HAP-1 (cell line): ENCODE measurements around the gene ZC3H13.
A peak's percentile ranks its signal among the peaks of the same experiment; 100 is the strongest.

Experiments
- DNase-seq, 2 experiments: peaks; one replicate each; pipeline ENCODE4 v3.0.0-alpha.2; 2016 to 2020; ENCODE audit warnings: low spot score in 2 of 2
- H3K27me3 ChIP-seq: fragments of 250-450 bp; sonication (Bioruptor Pico); 2 replicates; pipeline ENCODE4 v1.5.1; 2020; ENCODE audit warnings: low read depth, mild to moderate bottlenecking, moderate library complexity
- H3K36me3 ChIP-seq: fragments of 250-450 bp; sonication (Bioruptor Pico); replicated peaks from 2 replicates; pipeline ENCODE4 v1.5.1; 2020; ENCODE audit warnings: mild to moderate bottlenecking
- H3K4me1 ChIP-seq: fragments of 250-450 bp; sonication (Bioruptor Pico); 2 replicates; pipeline ENCODE4 v1.5.1; 2020; ENCODE audit warnings: mild to moderate bottlenecking
- H3K4me3 ChIP-seq: fragments of 250-450 bp; sonication (Bioruptor Pico); 2 replicates; pipeline ENCODE4 v1.5.1; 2020; ENCODE audit warnings: mild to moderate bottlenecking, moderate library complexity
- H3K9me3 ChIP-seq: fragments of 250-450 bp; sonication (Bioruptor Pico); 2 replicates; pipeline ENCODE4 v1.5.1; 2020; ENCODE audit warnings: mild to moderate bottlenecking, moderate library complexity
- in situ Hi-C: fragments of 300-500 bp; cut with MboI; formaldehyde crosslinking; loops from 3 replicates; pipeline ENCODE4 v1.14.3; 2020; ENCODE audit warnings: low sequenced_read_pairs, inconsistent platforms, mixed read lengths

Gene ZC3H13

DNA sequence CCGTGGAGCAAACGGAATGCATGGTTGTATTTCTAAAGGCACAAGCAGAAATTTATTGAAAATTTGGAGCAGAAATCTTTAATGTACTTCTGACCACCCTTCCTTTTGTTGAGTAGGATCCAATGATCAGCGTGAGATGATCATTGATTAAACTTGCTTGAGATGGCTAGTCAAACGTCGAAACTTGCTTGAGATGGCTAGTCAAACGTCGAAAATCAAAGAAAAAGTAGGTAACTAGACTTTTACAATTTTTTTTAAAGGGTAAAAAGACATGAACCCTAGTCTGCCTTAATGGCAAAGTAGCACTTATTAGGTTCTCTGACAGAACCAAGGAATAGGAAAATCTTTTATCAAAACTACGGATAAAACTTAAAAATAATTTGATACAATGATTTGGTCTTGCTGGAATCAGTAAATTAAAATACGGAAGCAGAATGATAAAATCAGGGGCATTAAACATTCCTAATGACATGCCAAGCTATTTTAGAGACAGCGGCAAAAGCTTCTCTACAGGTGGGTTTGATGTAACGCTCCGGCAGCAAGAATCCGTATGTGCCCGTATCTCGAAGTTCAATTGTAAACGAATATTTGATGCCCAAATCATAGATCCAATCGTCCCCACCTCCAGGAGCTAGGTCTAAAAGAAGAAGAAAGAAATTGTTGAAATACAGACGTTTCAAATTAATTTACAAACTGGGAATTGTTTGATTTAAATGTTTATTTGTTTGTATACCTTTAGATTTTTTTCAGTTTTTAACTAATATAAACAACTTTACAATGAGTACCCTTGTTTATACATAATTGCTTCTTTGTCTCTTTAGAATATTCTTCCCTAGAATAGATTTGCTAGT is 841 bp upstream of the ZC3H13 start:
- Histone ChIP-seq H3K36me3 (no peaks in the 10 kb centered on the region), H3K4me1 (peaks cover 16% of the 10 kb centered on the region), H3K9me3 (no peaks in the 10 kb centered on the region), H3K27me3 (peaks cover 12% of the 10 kb centered on the region), H3K4me3 (peak overlapping the region; percentile 92)
- in situ Hi-C loops = no loop called here
- peak in 1 of 2 experiments; percentile 13 for DNase-seq

DNA sequence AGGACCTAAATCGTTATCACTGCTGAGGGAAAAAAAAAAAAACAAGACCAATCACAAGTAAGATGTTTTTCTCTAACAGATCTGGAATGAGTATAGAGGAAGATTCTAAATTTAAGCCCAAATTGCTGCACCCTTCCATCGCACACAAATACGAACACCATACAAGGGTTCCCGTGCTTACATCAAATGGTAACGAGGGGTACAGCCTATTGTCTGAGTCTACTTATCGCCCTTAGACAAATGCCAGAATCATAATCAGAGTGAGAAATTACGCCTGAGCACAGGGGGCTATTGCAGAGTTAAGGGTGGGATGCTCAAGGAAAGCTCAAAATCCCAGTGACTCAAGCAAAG is 603 bp downstream of the ZC3H13 start:
- H3K4me3 ChIP-seq = peak overlapping the region; percentile 92
- no peaks in the 10 kb centered on the region for H3K9me3 ChIP-seq
- H3K36me3 ChIP-seq = no peaks in the 10 kb centered on the region
- peaks cover 14% of the 10 kb centered on the region for H3K4me1 ChIP-seq
- H3K27me3 ChIP-seq = peaks cover 12% of the 10 kb centered on the region
- in situ Hi-C loops = no loop called here
- peak in 1 of 2 experiments; percentile 7 for DNase-seq

DNA sequence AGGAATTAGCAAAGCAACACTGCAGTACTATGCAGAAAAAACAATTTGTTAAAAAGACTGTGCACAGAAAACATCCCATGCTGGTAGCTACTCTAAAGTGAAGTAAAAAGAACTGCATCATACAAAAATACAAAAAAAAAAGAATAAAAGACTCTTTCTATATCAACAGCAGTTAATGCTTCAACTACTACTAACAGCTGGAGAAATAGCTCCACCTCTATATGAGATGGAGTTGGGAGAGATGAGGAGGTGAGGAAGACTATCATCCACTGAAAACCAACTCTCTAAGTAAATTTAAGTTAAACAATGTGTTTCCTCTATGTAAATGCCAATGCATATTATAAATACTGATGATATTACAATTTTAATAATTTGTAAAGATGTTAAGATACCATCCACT is 1.8 kb downstream of the ZC3H13 start:
- H3K4me1 ChIP-seq = peaks cover 14% of the 10 kb centered on the region
- H3K4me3 ChIP-seq = peak overlapping the region; percentile 92
- peaks cover 8% of the 10 kb centered on the region for H3K27me3 ChIP-seq
- in situ Hi-C loops = no loop called here
- H3K9me3 ChIP-seq = no peaks in the 10 kb centered on the region
- no peak for DNase-seq
- no peaks in the 10 kb centered on the region for H3K36me3 ChIP-seq

DNA sequence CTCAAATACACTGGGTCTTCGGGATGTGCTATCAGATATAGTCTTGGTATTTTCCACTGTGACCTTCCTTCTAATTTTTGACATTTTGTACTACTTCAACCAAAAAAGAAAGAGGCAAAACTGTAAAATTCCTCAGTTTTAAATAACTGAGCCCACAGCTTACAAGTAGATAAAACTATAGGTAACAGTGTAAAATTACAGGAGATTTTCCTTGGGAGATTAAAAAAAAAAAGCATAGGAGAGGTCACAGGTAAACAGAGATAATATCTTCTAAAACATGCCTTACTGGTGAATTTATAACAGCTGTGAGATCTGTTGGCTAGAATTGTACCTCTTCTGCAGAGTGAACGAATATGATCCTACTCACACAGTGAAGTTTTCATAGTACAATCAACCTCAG is 7.1 kb downstream of the ZC3H13 start:
- Histone ChIP-seq H3K4me3 (no peak overlapping the region), H3K36me3 (peaks cover 8% of the 10 kb centered on the region; the same call in 1 of the 2 replicates)

DNA sequence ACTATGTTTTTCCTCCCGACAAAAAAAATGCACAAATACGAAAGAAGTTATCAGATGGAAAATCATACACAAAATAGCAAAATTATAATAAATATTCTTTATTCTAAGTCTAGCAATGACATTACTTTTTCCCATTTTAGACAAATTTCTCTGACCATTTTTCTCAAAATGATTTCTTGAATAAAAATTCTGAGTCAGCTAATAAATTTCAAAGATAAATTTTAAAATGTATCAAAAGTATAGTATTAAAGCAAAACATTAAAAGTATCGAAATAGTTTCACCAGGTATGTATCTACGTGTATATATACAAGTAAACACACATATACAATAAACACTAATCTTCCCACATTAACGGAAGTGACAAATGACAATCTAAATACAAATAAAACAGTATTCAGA is 8.9 kb downstream of the ZC3H13 start:
- peaks cover 8% of the 10 kb centered on the region; the same call in 1 of the 2 replicates for H3K36me3 ChIP-seq
- H3K27me3 ChIP-seq = no peaks in the 10 kb centered on the region
- in situ Hi-C loops = no loop called here
- DNase-seq = no peak
- no peaks in the 10 kb centered on the region for H3K4me1 ChIP-seq
- H3K4me3 ChIP-seq = no peak overlapping the region
- no peaks in the 10 kb centered on the region for H3K9me3 ChIP-seq

More for the DNA sequence above, 7.1 kb downstream of the ZC3H13 start:
- DNase-seq = no peak
- no peaks in the 10 kb centered on the region for H3K9me3 ChIP-seq
- H3K4me1 ChIP-seq = peaks cover 8% of the 10 kb centered on the region
- in situ Hi-C loops = no loop called here
- H3K27me3 ChIP-seq = no peaks in the 10 kb centered on the region

DNA sequence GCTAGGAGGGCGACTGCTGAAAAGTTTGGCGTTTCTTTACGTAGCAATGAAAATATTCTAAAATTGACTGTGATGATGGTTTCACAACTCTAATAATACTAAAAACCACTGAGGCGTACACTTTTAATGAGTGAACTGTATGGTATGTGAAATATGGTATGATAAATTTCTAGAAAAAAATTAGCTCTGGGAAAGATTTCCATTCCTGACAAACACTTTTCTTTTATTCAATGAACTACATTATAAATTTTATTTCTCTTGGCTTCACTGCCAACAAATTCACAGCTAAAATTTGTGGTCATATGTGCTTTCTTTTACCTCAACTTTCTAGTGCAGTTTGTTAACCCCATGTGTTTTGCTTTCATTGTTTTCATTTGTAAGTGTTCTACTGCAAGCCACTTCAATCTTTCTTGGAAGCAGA is 11.1 kb downstream of the ZC3H13 start:
- Histone ChIP-seq H3K4me1 (no peaks in the 10 kb centered on the region), H3K27me3 (no peaks in the 10 kb centered on the region), H3K36me3 (peaks cover 8% of the 10 kb centered on the region), H3K4me3 (no peak overlapping the region), H3K9me3 (no peaks in the 10 kb centered on the region)
- in situ Hi-C loops = no loop called here
- DNase-seq = no peak

DNA sequence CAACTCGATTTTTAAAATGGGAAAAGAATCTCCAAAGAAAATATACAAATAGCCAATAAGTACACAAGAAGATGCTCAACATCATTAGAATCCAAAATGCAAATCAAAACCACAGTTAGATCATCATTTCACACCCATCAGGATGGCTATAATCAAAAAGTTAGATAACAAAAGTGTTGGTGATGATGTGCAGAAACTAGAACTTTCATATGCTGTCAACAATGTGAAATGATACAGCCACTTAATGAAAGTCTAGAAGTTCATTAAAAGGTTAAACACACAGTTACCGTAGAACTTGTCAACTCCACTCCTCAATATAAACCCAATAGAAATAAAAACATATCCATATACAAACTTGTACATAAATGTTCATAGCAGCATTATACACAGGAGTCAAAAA is 11.8 kb downstream of the ZC3H13 start:
- H3K9me3 ChIP-seq = no peaks in the 10 kb centered on the region
- peaks cover 8% of the 10 kb centered on the region for H3K36me3 ChIP-seq
- no peaks in the 10 kb centered on the region for H3K27me3 ChIP-seq
- in situ Hi-C loops = no loop called here
- no peak for DNase-seq
- no peaks in the 10 kb centered on the region for H3K4me1 ChIP-seq
- H3K4me3 ChIP-seq = no peak overlapping the region

DNA sequence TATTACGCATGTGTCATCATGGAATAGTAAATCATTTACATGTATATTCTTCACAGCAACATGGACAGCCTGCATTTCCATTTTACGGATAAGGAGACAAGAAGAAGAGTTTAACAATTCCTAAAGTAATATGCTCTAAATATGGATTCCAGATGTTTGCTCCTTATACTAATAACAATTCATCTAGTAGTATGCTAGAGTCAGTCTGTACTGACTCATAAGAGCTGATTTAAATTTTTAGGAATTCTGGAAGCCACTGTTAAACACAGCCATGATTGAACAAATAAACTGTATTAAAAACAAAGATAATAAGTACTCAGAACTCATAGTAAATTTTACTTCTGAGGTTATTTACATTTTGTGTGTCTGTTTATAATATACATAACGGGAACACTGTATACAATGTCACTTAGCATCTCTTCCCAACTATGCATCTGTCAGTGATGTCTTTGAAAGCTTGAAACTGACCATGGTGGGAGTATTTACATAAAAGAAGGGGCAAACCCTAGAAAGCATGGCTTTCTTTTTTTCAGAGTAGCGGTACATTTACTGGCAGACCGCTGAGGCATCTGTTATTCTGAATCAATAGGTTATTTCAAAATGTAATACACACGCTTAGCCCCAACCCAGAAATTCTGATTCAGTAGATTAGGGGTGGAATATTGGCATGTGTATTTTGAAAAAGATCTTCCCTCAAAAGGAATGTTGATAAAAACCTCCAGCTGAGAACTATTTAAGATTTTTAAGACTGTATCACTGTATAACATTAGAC is 12.9 kb downstream of the ZC3H13 start:
- no peaks in the 10 kb centered on the region for H3K4me1 ChIP-seq
- in situ Hi-C loops = no loop called here
- no peak overlapping the region for H3K4me3 ChIP-seq
- peaks cover 8% of the 10 kb centered on the region for H3K36me3 ChIP-seq
- DNase-seq = no peak
- H3K27me3 ChIP-seq = no peaks in the 10 kb centered on the region
- no peaks in the 10 kb centered on the region for H3K9me3 ChIP-seq

DNA sequence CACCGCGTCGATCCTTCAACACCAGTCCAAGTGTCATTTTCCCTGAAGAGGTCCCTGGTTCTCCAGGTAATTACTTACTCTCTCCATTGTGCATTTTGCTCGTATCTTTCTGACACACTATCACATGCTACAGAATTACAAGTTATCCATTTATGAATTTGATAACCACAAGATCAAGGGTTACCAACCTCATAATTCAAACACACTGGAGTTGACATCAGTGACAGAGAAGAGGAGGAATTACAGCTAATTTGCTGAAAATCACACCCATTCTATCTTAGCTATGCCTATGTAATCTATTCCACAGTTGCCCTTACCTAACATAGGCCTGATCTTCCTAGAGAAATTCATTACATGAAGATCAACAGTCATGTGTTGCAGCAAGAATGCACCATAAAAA is 14.2 kb downstream of the ZC3H13 start:
- DNase-seq = no peak

DNA sequence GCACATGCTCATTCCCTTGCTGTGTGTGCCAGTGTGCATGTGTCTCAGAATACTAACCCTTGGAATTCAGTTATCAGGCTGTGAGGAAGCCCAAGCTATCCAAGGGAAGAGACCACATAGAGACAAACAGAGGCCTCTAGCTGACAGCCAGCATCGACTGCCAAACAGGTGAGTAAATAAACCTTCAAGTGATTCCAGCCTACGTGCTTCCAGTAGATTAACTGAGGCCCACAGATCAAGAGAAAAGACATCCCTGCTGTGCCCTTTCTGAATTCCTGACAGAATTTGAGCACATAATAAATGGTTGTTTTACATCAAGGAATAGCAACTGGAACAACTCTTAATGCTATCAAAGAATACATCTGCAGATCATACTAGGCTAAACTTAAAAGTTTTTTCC is 17.5 kb downstream of the ZC3H13 start:
- in situ Hi-C loops = no loop called here
- no peak overlapping the region for H3K4me3 ChIP-seq
- H3K9me3 ChIP-seq = peaks cover 4% of the 10 kb centered on the region
- no peak for DNase-seq
- H3K27me3 ChIP-seq = no peaks in the 10 kb centered on the region
- H3K36me3 ChIP-seq = no peaks in the 10 kb centered on the region; the same call in 1 of the 2 replicates
- H3K4me1 ChIP-seq = no peaks in the 10 kb centered on the region

More for the DNA sequence above, 14.2 kb downstream of the ZC3H13 start:
- H3K4me1 ChIP-seq = no peaks in the 10 kb centered on the region
- peaks cover 8% of the 10 kb centered on the region for H3K36me3 ChIP-seq
- in situ Hi-C loops = no loop called here
- H3K9me3 ChIP-seq = no peaks in the 10 kb centered on the region
- H3K27me3 ChIP-seq = no peaks in the 10 kb centered on the region
- no peak overlapping the region for H3K4me3 ChIP-seq

DNA sequence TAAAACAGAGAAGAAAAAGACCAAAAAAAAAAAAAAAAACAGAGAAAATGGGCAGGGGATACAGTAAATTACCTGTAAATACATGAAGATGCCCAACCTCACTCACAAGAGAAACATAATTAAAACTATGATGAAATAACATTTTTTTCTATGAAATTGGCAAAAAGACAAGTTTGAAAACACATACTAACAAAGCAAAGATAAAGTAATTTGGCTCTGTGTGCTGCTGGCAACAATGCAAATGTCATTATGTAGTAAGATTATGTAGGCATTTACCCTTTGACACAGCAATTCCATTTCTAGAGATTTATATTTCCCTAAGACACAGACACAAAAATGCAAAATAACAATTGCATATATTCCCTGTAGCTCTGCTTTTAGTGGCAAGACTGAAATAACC is 20.2 kb downstream of the ZC3H13 start:
- H3K27me3 ChIP-seq = no peaks in the 10 kb centered on the region
- H3K4me1 ChIP-seq = peaks cover 6% of the 10 kb centered on the region
- no peak for DNase-seq
- no peak overlapping the region for H3K4me3 ChIP-seq
- in situ Hi-C loops = no loop called here
- H3K9me3 ChIP-seq = peaks cover 5% of the 10 kb centered on the region
- H3K36me3 ChIP-seq = no peaks in the 10 kb centered on the region

DNA sequence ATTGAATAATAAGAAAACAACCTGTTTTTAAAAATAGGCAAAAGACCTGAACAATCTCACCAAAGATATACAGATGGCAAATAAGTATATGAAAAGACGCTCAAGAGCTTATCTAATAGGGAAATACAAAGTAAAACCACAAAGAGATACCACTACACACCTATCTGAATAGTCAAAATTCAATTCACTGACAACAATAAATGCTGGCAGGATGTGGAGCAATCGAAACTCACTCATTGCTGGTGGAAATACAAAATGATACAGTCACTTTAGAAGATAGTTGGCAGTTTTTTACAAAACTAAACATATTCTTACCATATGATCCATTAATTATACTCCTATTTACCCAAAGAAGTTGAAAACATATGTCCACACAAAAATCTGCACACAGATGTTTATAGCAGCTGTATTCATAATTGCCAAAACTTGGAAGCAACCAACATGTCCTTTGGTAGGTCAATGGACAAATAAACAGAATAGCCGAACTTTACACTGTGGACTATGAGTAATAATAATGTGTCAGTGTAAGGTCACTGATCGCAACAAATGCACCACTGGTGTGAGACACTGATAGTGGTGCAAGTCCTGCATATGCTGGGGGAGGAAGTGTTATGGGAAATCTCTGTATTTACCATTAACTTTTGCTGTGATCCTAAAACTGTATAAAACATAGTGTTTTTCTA is 20.8 kb downstream of the ZC3H13 start:
- no peak overlapping the region for H3K4me3 ChIP-seq
- in situ Hi-C loops = no loop called here
- H3K9me3 ChIP-seq = peaks cover 5% of the 10 kb centered on the region
- no peak for DNase-seq
- H3K36me3 ChIP-seq = no peaks in the 10 kb centered on the region
- no peaks in the 10 kb centered on the region for H3K27me3 ChIP-seq
- peaks cover 7% of the 10 kb centered on the region for H3K4me1 ChIP-seq

DNA sequence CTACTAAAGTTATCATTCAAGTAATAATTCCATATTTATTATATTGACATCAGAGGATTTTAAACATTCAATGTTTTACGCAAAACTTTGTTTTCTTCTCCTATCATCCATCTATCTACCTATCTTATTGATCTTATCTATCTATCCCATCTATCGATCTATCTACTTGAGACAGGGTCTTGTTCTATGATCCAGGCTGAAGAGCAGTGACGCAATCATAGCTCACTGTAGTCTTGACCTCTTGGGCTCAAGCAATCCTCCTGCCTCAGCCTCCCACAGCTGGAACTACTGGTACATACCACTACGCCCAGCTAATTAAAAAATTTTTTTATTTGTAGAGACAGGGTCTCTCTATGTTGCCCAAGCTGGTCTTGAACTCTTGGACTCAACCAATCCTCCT is 27.4 kb downstream of the ZC3H13 start:
- in situ Hi-C loops = no loop called here
- Histone ChIP-seq H3K36me3 (no peaks in the 10 kb centered on the region), H3K27me3 (no peaks in the 10 kb centered on the region), H3K4me1 (peaks cover 12% of the 10 kb centered on the region), H3K9me3 (peaks cover 2% of the 10 kb centered on the region), H3K4me3 (no peak overlapping the region)
- no peak for DNase-seq

DNA sequence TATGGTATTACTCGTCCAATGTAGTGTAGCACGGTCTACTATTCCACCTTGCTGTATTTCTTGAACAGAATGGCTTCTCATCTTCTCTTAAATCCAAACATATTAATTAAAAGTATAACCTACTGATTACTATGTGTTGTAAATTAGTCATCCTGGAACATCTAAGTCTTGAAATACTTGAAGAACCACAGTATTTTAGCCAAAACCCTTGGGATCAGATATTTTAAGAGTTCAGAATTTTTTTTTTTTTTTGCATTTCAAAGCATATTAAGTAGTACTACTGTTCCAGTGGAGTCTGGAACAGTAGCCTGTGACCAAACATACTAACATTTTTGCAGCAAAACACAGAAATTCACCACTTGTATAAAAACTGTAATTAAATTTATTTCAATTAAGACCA is 30.1 kb downstream of the ZC3H13 start:
- no peak for DNase-seq
- in situ Hi-C loops = no loop called here
- H3K4me1 ChIP-seq = peaks cover 8% of the 10 kb centered on the region; the same call in 1 of the 2 replicates
- no peaks in the 10 kb centered on the region for H3K27me3 ChIP-seq
- H3K36me3 ChIP-seq = peaks cover 11% of the 10 kb centered on the region
- H3K4me3 ChIP-seq = no peak overlapping the region
- H3K9me3 ChIP-seq = no peaks in the 10 kb centered on the region
